H1 (cell line): ENCODE measurements around the gene SLC12A5.

Experiments
- ATF2 ChIP-seq: IDR thresholded peaks from 2 replicates; pipeline ENCODE4 v1.6.1; 2012; ENCODE audit warnings: low read length, inconsistent platforms
- BRCA1 ChIP-seq: IDR thresholded peaks from 2 replicates; pipeline ENCODE4 v1.6.1; 2012; ENCODE audit warnings: low read depth, low read length, improper control_type of control experiment
- CTCF ChIP-seq, 3 experiments: IDR thresholded peaks; 1 replicate in 2 of 3; 2 replicates in 1 of 3; pipeline versions ENCODE4 v1.5.1 to v1.6.1; 2011; ENCODE audit warnings: low read length in 3 of 3, mild to moderate bottlenecking in 3 of 3, inconsistent platforms in 2 of 3, low read depth in 1 of 3, moderate library complexity in 1 of 3; ENCODE audit not compliant: insufficient read depth in 1 of 3; ENCODE audit errors: control extremely low read depth in 1 of 3
- EP300 ChIP-seq, 2 experiments: IDR thresholded peaks; 1 replicate in 1 of 2; 2 replicates in 1 of 2; pipeline ENCODE4 v1.6.1; 2011 to 2012; ENCODE audit warnings: low read depth in 2 of 2, low read length in 2 of 2, mild to moderate bottlenecking in 2 of 2, borderline replicate concordance in 1 of 2, inconsistent platforms in 1 of 2, moderate library complexity in 1 of 2
- EZH2 ChIP-seq: fragments of 200-600 bp; sonication (generic); IDR thresholded peaks from 2 replicates; pipeline ENCODE4 v1.7.1; 2012; ENCODE audit warnings: low read depth, mild to moderate bottlenecking, moderate library complexity, low read length, inconsistent platforms; ENCODE audit not compliant: severe bottlenecking
- POLR2A ChIP-seq, 2 experiments: IDR thresholded peaks; 1 replicate in 1 of 2; 2 replicates in 1 of 2; pipeline ENCODE4 v1.6.1; 2011; ENCODE audit warnings: low read depth in 2 of 2, low read length in 2 of 2, mild to moderate bottlenecking in 2 of 2; ENCODE audit errors: control extremely low read depth in 1 of 2
- POLR2AphosphoS5 ChIP-seq: IDR thresholded peaks from 2 replicates; pipeline ENCODE4 v1.6.1; 2011; ENCODE audit warnings: low read depth, low read length
- SAP30 ChIP-seq: fragments of 300-600 bp; sonication (generic); IDR thresholded peaks from 2 replicates; pipeline ENCODE4 v1.7.1; 2012; ENCODE audit warnings: low read length, moderate library complexity, mild to moderate bottlenecking, inconsistent platforms; ENCODE audit not compliant: insufficient read depth, insufficient replicate concordance

- TF ChIP-seq BRCA1 = no peak
- TF ChIP-seq CTCF (IDR thresholded peaks at IDR 0.05; ENCODE audit: control extremely low read depth in 1 of 3, insufficient read depth in 1 of 3, low read depth in 1 of 3, low read length in 3 of 3) = no peak
- no peak for TF ChIP-seq EZH2
- no peak for TF ChIP-seq SAP30
- no peak for TF ChIP-seq POLR2AphosphoS5
- TF ChIP-seq POLR2A (IDR thresholded peaks at IDR 0.05; ENCODE audit: control extremely low read depth in 1 of 2, low read depth in 2 of 2, low read length in 2 of 2) = no peak
- no peak for TF ChIP-seq ATF2
- TF ChIP-seq EP300 (IDR thresholded peaks at IDR 0.05; ENCODE audit: borderline replicate concordance in 1 of 2, low read depth in 2 of 2, low read length in 2 of 2) = no peak
Measured at GRCh38 chr20:46030284-46031013, 1.4 kb downstream of the SLC12A5 start.
